H9 (cell line): Measurements from ENCODE around the gene NADK. TPM values are rescaled to one million over a fixed set of nuclear protein-coding genes. Genes with fewer than 3 reads are reported as not detected.

Experiments
- DNase-seq: peaks from one replicate; pipeline ENCODE4 v3.0.0-alpha.2; 2017
- H2AFZ ChIP-seq: one replicate; pipeline ENCODE4 v1.6.1; 2013; ENCODE audit warnings: mild to moderate bottlenecking, low read length, control low read depth, moderate library complexity
- H2AK5ac ChIP-seq: 2 replicates; pipeline ENCODE4 v1.6.1; 2013; ENCODE audit warnings: low read length, control low read depth, mixed read lengths; ENCODE audit not compliant: insufficient read length
- H2BK120ac ChIP-seq: one replicate; pipeline ENCODE4 v1.6.1; 2013; ENCODE audit warnings: low read depth, mild to moderate bottlenecking, low read length, control low read depth, inconsistent platforms; ENCODE audit not compliant: poor library complexity, severe bottlenecking
- H2BK12ac ChIP-seq: 2 replicates; pipeline ENCODE4 v1.6.1; 2013; ENCODE audit warnings: low read length, control low read depth, mixed read lengths, low read depth; ENCODE audit not compliant: insufficient read length
- H2BK15ac ChIP-seq: 2 replicates; pipeline ENCODE4 v1.6.1; 2013; ENCODE audit warnings: low read depth, low read length, control low read depth
- H2BK20ac ChIP-seq: one replicate; pipeline ENCODE4 v1.6.1; 2013; ENCODE audit warnings: low read depth, mild to moderate bottlenecking, low read length, control low read depth, inconsistent platforms; ENCODE audit not compliant: poor library complexity, severe bottlenecking
- H2BK5ac ChIP-seq: 2 replicates; pipeline ENCODE4 v1.6.1; 2013; ENCODE audit warnings: low read length, control low read depth, mixed read lengths; ENCODE audit not compliant: insufficient read length
- H3K14ac ChIP-seq: 2 replicates; pipeline ENCODE4 v1.6.1; 2013; ENCODE audit warnings: low read length, control low read depth; ENCODE audit not compliant: insufficient read depth
- H3K18ac ChIP-seq: 2 replicates; pipeline ENCODE4 v1.6.1; 2013; ENCODE audit warnings: low read depth, mild to moderate bottlenecking, mixed read lengths, low read length, control low read depth; ENCODE audit not compliant: insufficient read length
- H3K23ac ChIP-seq: 2 replicates; pipeline ENCODE4 v1.6.1; 2013; ENCODE audit warnings: low read length, control low read depth, mixed read lengths, low read depth; ENCODE audit not compliant: insufficient read length
- H3K23me2 ChIP-seq: 2 replicates; pipeline ENCODE4 v1.6.1; 2013; ENCODE audit warnings: low read depth, mild to moderate bottlenecking, mixed read lengths, low read length, control low read depth; ENCODE audit not compliant: insufficient read length, poor library complexity, severe bottlenecking
- H3K27ac ChIP-seq: 2 replicates; pipeline ENCODE4 v1.5.1; 2013; ENCODE audit warnings: low read length, control low read depth, mixed read lengths, low read depth; ENCODE audit not compliant: insufficient read length
- H3K27me3 ChIP-seq: 2 replicates; pipeline ENCODE4 v1.6.1; 2013; ENCODE audit warnings: low read length, control low read depth, inconsistent platforms; ENCODE audit not compliant: insufficient read depth
- H3K4ac ChIP-seq: 2 replicates; pipeline ENCODE4 v1.6.1; 2013; ENCODE audit warnings: low read depth, mild to moderate bottlenecking, control low read depth, inconsistent platforms, low read length, moderate library complexity
- H3K4me1 ChIP-seq: 2 replicates; pipeline ENCODE4 v1.6.1; 2013; ENCODE audit warnings: low read length, control low read depth, inconsistent platforms; ENCODE audit not compliant: insufficient read depth
- H3K4me2 ChIP-seq: 2 replicates; pipeline ENCODE4 v1.6.1; 2013; ENCODE audit warnings: low read length, control low read depth, mixed read lengths; ENCODE audit not compliant: insufficient read length, insufficient read depth
- H3K56ac ChIP-seq: 2 replicates; pipeline ENCODE4 v1.6.1; 2013; ENCODE audit warnings: low read depth, mild to moderate bottlenecking, mixed read lengths, low read length, control low read depth; ENCODE audit not compliant: insufficient read length
- H3K79me1 ChIP-seq: 2 replicates; pipeline ENCODE4 v1.6.1; 2013; ENCODE audit warnings: low read depth, mild to moderate bottlenecking, moderate library complexity, low read length, control low read depth, inconsistent platforms; ENCODE audit not compliant: insufficient read depth, poor library complexity, severe bottlenecking
- H3K79me2 ChIP-seq: 2 replicates; pipeline ENCODE4 v1.6.1; 2013; ENCODE audit warnings: low read length, control low read depth, inconsistent platforms; ENCODE audit not compliant: insufficient read depth
- H3K9ac ChIP-seq: 2 replicates; pipeline ENCODE4 v1.6.1; 2013; ENCODE audit warnings: low read length, control low read depth, mixed read lengths; ENCODE audit not compliant: insufficient read length; ENCODE audit errors: extremely low read depth
- H3K9me3 ChIP-seq: one replicate; pipeline ENCODE4 v1.6.1; 2013; ENCODE audit warnings: low read depth, low read length, inconsistent platforms; ENCODE audit not compliant: control insufficient read depth
- H3T11ph ChIP-seq: one replicate; pipeline ENCODE4 v1.6.1; 2013; ENCODE audit warnings: mild to moderate bottlenecking, low read length, control low read depth, inconsistent platforms
- H4K20me1 ChIP-seq: one replicate; pipeline ENCODE4 v1.6.1; 2013; ENCODE audit not compliant: control insufficient read depth, insufficient read length, insufficient read depth
- H4K5ac ChIP-seq: 2 replicates; pipeline ENCODE4 v1.6.1; 2013; ENCODE audit warnings: low read depth, mild to moderate bottlenecking, mixed read lengths, low read length, control low read depth; ENCODE audit not compliant: insufficient read length
- H4K8ac ChIP-seq: replicated peaks from 2 replicates; pipeline ENCODE4 v1.6.1; 2013; ENCODE audit warnings: low read length, control low read depth, mixed read lengths, low read depth; ENCODE audit not compliant: insufficient read length
- H4K91ac ChIP-seq: 2 replicates; pipeline ENCODE4 v1.6.1; 2013; ENCODE audit warnings: low read depth, mild to moderate bottlenecking, moderate library complexity, mixed read lengths, low read length, control low read depth; ENCODE audit not compliant: insufficient read length
- H3K27ac Mint-ChIP-seq, 3 experiments: 2 replicates in 2 of 3; 3 replicates in 1 of 3; pipeline ENCODE4 v1.8.0; 2020 to 2021; ENCODE audit warnings: mixed read lengths in 3 of 3, mild to moderate bottlenecking in 1 of 3, moderate library complexity in 1 of 3
- H3K27me3 Mint-ChIP-seq: 2 replicates; pipeline ENCODE4 v1.8.0; 2021; ENCODE audit warnings: low read depth, mild to moderate bottlenecking, moderate library complexity, mixed read lengths
- H3K36me3 Mint-ChIP-seq, 3 experiments: 2 replicates in 2 of 3; 3 replicates in 1 of 3; pipeline ENCODE4 v1.8.0; 2020 to 2021; ENCODE audit warnings: low read depth in 3 of 3, mixed read lengths in 3 of 3; ENCODE audit not compliant: insufficient read depth in 1 of 3
- H3K4me1 Mint-ChIP-seq, 2 experiments: 2 replicates each; pipeline ENCODE4 v1.8.0; 2020; ENCODE audit warnings: mixed read lengths in 2 of 2
- H3K4me3 Mint-ChIP-seq, 2 experiments: 2 replicates in 1 of 2; 3 replicates in 1 of 2; pipeline ENCODE4 v1.8.0; 2020 to 2021; ENCODE audit warnings: mild to moderate bottlenecking in 2 of 2, mixed read lengths in 2 of 2, moderate library complexity in 1 of 2
- H3K9me3 Mint-ChIP-seq, 2 experiments: 2 replicates in 1 of 2; 3 replicates in 1 of 2; pipeline ENCODE4 v1.8.0; 2020; ENCODE audit warnings: mild to moderate bottlenecking in 2 of 2, mixed read lengths in 2 of 2, moderate library complexity in 1 of 2
- CTCF ChIP-seq: fragments of 200-600 bp; sonication (generic); conservative IDR thresholded peaks from 3 replicates; pipeline ENCODE4 v1.8.0; 2021; ENCODE audit warnings: antibody characterized with exemption, mild to moderate bottlenecking
- WGBS: extraction: QIAGEN DNeasy Blood & Tissue Kit; methylation state at CpG from one replicate; pipeline ENCODE4 v1.1.7; 2013; ENCODE audit warnings: missing lambda C conversion rate, low lambda C conversion rate, mixed read lengths; ENCODE audit not compliant: insufficient read length; ENCODE audit errors: extremely low coverage; 5-methylcytosine and 5-hydroxymethylcytosine counted together
- total RNA-seq: library from RNA; stranded (reverse); gene quantifications from 2 replicates; pipeline ENCODE4 v1.2.1, GENCODE V29; 2021

The NADK gene
- total RNA-seq, 1 experiment from 2014 or later, result 105 TPM

- Histone ChIP-seq H3K14ac (no peak overlapping the region), H3K79me1 (peaks cover 3% of the 10 kb centered on the region), H4K91ac (no peak overlapping the region), H2BK20ac (no peak overlapping the region), H3K4me2 (no peak overlapping the region), H4K5ac (no peak overlapping the region), H3K27ac (no peak overlapping the region), H4K8ac (no peak overlapping the region), H3K9me3 (no peaks in the 10 kb centered on the region), H4K20me1 (no peaks in the 10 kb centered on the region), H3K27me3 (no peaks in the 10 kb centered on the region), H3K4me1 (no peaks in the 10 kb centered on the region), H2BK5ac (no peak overlapping the region), H3T11ph (no peak overlapping the region), H2BK12ac (no peak overlapping the region), H2AK5ac (no peak overlapping the region), H3K79me2 (no peaks in the 10 kb centered on the region), H2BK120ac (no peak overlapping the region), H3K4ac (no peak overlapping the region), H3K9ac (no peak overlapping the region), H3K18ac (no peak overlapping the region), H3K56ac (no peak overlapping the region), H3K23me2 (no peaks in the 10 kb centered on the region), H3K23ac (no peak overlapping the region), H2AFZ (no peak overlapping the region), H2BK15ac (no peak overlapping the region)
- H3K4me3 Mint-ChIP-seq, result no peak overlapping the region; a peak in 1 of 5 replicates
- H3K36me3 Mint-ChIP-seq, result peaks cover 60 to 92% (median 84%) of the 10 kb centered on the region in 3 experiments
- H3K27ac Mint-ChIP-seq, result peak overlapping the region; percentile 7 to 86 (median 27); a peak in 5 of 7 replicates
- peaks cover 0 to 3% of the 10 kb centered on the region in 2 experiments; a peak in 1 of 4 replicates for H3K4me1 Mint-ChIP-seq
- DNase-seq, result peak; percentile 58
- peak; percentile 69 for TF ChIP-seq CTCF
- no CpG with 5 or more reads among the region's 25 CpGs for WGBS
- no peaks in the 10 kb centered on the region; the same call in 1 of the 2 replicates for H3K27me3 Mint-ChIP-seq
- no peaks in the 10 kb centered on the region; a peak in 1 of 5 replicates for H3K9me3 Mint-ChIP-seq
Measured at GRCh38 chr1:1788646-1789431, 10.6 kb upstream of the NADK start.
